A549 (cell line): ENCODE results near the gene CAPN9.

ENCODE experiments used
- POLR2A ChIP-seq: IDR thresholded peaks from 2 replicates; pipeline ENCODE4 v1.6.1; 2012; ENCODE audit warnings: mild to moderate bottlenecking, low read length
- RCOR1 ChIP-seq: fragments of 150-350 bp; IDR thresholded peaks from 2 replicates; pipeline ENCODE4 v1.6.1; 2014; ENCODE audit warnings: antibody characterized with exemption, low read length, low read depth
- ZFP36 ChIP-seq: fragments of 450-650 bp; IDR thresholded peaks from 2 replicates; pipeline ENCODE4 v1.6.1; 2014; ENCODE audit warnings: borderline replicate concordance; ENCODE audit not compliant: partially characterized antibody

GRCh38 chr1:230832476-230832875, 85.3 kb downstream of the CAPN9 start:
- TF ChIP-seq RCOR1 = no peak
- TF ChIP-seq ZFP36 = no peak
- no peak for TF ChIP-seq POLR2A
